Retina (tissue), 1 donor: ENCODE data around the gene ZNF146.
A peak's percentile ranks its signal among the peaks of the same experiment; 100 is the strongest.
"Not testable (repeated sequence)": the region's sequence is repeated elsewhere in the genome, so short reads cannot be mapped to it uniquely, and the experiment has no call there.

ENCODE experiments used
- DNase-seq: peaks from one replicate; pipeline ENCODE4 v3.0.0-alpha.2; 2016

ZNF146 gene

DNA sequence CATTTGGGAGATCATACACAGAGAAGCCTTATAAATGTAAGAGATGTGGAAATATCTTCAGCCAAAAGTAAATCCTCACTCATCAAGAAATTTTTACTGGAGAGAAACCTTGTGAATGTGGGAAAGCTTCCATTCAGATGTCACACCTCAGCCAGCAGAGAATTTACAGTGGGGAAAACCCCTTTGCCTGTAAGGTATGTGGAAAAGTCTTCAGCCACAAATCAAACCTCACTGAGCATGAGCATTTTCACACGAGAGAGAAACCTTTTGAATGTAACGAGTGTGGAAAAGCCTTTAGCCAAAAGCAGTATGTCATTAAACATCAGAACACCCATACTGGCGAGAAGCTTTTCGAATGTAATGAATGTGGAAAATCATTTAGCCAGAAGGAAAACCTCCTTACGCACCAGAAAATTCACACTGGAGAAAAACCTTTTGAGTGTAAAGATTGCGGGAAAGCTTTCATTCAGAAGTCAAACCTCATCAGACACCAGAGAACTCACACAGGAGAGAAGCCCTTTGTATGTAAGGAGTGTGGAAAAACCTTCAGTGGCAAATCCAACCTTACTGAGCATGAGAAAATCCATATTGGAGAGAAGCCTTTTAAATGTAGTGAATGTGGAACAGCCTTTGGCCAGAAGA is 21.5 kb downstream of the ZNF146 start:
- no peak for DNase-seq

DNA sequence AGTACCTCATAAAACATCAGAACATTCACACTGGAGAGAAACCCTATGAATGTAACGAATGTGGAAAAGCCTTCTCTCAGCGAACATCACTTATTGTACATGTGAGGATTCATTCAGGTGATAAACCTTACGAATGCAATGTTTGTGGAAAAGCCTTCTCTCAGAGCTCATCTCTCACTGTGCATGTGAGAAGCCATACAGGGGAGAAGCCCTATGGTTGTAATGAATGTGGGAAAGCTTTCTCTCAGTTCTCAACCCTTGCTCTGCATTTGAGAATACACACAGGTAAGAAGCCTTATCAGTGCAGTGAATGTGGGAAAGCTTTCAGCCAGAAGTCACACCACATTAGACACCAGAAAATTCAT is 22.0 kb downstream of the ZNF146 start:
- DNase-seq: no peak

DNA sequence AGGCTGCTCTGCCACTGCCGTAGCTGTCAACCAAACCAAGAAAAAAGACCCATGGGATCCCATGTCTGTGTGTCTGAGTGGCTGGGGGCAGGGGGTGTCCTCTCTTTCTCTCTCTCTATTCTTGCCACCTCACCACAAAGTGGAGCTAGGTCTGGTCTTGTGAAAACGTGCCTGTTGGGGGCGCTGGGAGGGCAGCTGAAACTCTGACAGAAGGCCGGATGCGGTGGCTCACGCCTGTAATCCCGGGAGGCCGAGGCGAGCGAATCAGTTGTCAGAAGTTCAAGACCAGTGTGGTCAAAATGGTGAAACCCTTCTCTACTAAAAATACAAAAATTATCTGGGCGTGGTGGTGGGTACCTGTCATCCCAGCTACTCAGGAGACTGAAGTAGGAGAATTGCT is 29.2 kb downstream of the ZNF146 start:
- no peak for DNase-seq

DNA sequence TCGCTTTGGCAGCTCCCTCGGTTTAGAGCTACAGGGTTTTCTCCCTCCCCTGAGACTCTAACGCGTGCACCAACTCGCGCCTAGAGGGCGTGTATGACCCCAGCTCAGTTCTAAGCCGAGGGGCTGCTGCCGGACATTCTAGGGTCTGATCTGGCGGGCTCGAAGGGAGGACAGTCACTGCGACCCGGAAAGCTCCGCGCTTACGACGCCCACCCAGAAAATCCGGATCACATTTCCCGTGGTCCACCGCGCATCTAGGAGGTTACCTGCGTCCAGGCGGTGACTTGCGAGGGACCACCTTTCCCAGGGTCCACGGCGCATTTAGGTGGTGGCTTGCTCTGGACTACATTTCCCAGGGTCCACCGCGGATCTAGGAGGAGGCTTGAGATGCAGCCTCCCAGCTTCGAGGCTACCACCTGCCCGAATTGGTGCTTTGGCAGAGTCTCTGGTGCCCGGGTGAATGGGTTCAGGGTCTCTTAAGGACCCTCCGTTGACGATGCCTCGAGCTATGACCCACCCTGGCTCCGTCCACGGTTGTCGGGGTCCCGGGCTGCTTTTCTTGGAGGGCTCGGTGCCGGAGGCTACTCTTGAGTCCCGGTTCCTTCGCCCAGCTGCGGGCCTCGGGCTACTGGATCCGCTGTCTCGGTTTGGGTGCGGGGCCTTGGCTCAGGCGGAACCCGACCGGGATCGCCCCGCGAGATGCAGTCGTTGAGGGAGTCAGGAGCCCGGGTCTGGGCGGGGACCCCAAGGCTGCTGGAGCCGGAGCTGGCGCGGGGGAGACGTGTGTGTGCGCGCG is 30.5 kb downstream of the ZNF146 start:
- peak; percentile 93 for DNase-seq

DNA sequence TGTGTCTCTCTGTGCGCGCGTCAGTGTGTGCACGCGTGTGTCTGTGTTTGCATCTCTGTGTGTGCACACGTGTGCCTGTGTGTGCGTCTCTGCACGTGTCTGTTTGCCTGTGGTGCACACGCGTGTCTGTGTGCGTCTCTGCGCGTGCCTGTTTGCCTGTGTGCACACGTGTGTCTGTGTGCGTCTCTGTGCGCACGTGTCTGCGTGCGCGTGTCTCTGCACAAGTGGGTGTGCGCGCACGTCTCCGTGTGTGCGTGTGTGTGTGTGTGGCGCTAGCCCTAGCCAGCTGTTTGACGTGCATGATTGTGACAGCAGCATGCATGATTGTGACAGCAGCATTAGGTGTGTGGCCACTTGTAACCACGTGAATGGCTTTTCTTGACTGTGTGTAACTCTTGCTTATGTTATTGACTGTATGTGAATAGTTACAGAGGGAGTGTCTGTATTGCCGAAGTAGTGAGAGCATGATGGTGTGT is 31.1 kb downstream of the ZNF146 start:
- no peak for DNase-seq

DNA sequence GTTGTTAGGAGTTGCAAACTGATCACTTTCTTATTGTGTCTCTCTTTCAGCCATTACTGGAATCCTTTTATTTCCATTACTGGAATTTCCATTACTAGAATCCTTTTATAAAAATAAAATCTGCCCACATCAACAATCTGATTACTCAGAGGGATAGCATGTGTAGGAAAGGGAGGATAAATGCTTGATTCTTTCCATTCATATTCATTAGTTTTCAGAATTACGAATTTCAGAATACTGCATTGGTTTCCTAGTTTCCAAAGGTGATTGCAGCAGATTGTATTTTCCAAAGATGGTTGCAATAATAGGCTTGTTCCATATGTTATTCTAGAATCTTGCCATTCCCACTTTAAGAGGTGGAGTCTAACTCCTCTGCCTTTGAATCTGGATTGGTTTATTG is 37.1 kb downstream of the ZNF146 start:
- DNase-seq: no peak

DNA sequence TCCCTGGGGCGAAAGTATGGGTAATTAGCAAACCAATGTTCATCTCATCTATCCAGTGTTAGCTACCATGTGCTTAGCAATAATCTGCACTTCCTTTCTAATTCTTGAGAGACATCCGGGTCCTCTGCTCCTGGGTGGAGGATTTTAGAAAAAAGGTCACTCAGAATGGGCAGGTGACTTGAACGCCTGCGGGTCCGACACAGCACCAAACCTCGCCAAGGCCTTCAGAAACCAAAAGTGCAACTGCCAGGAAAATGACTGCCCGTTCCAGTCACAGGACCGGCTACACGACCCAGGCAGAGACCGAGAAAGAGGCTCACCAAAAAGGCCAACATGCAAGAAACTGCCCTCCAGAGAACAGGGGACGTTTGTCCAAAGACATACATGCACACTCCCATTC is 39.9 kb downstream of the ZNF146 start:
- DNase-seq: no peak

DNA sequence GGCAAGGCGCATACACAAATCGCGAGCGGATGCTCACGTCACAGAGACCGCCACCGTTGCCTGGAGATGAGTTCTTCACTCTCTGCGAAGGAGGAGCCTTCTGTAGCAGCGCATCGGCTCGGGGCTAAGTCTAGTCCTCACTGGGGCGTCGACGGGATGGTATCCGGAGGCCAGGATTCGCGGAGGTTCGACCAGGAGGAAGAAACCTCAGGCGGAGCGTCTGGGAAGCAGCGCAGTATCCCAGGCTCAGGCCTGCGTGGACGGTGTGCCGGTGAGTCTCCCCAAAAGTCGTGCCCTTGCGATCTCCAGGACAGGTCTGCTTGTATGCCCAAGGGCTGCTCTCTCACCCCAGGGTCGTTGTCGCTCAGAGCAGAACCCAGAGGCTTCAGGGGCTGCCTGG is 40.4 kb downstream of the ZNF146 start:
- no peak for DNase-seq

DNA sequence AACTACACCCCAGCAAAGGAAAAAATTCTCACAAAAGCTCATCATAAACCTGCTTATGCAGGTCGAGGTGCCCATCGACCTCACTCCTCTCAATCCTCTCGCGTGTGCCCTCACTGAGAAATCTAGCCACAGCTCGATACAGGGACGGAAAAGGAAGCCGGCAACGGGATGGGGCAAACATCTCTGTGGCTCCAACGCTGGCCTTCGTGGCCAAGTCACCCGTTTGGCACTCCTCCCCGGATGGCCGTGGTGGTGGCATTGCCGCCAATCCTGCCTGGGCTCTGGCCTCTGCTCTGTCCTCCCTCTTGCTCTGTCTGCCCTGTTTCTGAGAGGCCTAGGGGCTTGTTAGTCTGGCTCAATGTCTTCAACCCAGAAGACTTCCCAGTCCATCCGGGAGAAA is 41.2 kb downstream of the ZNF146 start:
- no peak for DNase-seq

DNA sequence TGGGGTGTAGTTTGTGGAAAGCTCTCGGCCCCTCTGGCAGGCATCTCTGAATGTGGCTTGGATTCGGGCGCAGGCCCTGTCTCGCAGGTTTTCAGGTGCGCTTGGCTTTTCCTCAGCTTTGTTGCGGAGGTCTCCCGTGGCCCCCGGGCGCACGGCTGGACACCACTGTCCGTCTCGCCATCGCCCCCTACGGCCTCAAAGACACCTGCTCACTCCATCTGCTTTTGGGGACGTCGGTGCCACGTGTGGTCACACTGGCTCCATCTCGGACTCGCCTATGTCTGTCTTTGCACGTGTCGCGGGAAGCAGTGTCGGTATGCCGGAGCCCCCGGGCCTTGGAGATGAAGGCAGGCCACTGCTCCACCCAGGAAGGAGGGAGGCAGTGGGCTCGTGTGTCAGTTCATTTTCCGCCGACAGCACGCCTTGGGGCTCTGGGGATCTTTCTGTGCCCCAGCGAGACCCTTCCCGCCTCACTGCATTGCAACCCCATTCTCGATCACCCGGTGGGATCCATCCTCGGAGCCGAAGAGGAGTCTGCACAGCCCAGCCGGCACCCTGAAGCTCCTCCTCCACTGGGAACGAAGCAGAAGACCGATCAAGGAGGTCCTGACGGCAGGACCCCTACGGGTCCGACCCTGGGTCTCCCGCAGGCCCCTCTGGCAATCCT is 42.1 kb downstream of the ZNF146 start:
- no peak for DNase-seq

DNA sequence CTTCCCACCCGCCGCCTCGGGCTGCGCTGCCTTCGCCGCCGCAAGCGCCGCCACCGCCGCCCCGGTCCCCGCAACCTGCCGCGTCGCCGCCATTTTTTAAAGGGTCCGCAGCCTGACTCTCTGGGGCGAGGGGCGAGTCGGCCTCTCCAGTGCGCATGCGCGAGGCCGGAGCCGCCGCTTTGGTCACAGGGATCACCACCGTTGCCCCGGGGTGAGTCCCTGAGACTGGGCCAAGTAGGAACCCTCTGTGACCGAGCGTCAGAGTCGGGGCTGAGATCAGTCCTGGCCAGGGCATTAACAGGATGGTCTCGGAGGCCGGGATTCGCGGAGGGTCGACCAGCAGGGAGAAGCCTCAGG is 42.6 kb downstream of the ZNF146 start:
- DNase-seq: peak; percentile 81

DNA sequence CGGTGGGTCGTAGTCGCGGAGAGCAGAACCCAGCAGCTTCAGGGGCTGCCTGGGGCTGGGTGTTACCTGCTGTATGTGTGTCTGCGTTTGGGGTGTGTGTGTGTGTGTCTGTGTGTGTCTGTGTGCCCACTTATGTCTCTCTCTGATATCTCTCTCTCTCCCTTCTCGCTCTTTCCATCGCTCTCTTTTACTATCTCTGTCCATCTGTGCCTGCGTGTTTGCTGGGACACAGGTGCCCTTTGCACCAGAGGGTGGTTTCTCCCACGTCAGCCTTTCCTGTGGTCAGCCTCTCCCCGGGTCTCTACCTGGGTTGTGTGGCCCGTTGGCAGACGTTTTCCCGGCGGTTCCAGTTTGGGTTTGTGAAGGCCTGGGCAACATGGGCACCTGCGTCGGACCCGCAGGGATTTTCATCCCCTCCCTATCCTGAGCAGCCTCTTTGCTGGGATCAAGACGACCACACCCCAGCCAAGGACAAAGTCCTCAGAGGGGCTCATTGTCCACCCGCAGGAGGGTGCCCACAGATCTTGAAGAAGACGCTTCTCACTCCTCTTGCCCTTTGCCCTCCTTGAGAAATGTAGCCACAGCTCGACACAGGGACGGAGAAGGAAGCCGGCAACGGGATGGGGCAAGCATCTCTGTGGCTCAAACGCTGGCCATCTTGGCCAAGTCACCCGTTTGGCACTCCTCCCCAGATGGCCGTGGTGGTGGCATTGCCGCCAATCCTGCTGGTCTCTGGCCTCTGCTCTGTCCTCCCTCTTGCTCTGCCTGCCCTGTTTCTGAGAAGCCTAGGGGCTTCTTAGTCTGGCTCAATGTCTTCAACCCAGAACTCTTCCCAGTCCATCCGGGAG is 43.3 kb downstream of the ZNF146 start:
- DNase-seq: no peak

DNA sequence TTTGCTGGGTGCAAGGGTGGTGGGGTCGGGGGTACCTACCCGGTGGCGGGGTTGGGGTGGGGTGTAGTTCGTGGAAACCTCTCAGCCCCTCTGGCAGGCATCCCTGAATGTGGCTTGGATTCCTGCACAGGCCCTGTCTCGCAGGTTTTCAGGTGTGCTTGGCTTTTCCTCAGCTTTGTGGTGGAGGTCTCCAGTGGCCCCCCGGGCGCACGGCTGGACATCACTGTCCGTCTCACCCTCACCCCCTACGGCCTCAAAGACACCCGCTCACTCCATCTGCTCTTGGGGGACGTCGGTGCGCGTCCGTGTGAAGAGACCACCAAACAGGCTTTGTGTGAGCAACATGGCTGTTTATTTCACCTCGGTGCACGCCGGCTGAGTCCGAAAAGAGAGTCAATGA is 44.3 kb downstream of the ZNF146 start:
- no peak for DNase-seq

DNA sequence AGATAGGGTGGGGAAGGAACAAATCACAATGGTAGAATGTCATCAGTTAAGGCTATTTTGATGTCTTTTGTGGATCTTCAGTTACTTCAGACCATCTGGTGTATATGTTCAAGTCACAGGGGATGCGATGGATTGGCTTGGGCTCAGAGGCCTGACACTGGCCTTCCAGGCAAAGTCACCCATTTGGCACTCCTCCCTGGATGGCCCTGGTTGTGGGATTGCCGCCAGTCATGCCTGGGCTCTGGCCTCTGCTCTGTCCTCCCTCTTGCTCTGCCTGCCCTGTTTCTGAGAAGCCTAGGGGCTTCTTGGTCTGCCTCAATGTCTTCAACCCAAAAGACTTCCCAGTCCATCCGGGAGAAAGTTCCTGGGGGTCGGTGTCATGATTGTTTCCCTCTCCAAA is 50.2 kb downstream of the ZNF146 start:
- no peak for DNase-seq

DNA sequence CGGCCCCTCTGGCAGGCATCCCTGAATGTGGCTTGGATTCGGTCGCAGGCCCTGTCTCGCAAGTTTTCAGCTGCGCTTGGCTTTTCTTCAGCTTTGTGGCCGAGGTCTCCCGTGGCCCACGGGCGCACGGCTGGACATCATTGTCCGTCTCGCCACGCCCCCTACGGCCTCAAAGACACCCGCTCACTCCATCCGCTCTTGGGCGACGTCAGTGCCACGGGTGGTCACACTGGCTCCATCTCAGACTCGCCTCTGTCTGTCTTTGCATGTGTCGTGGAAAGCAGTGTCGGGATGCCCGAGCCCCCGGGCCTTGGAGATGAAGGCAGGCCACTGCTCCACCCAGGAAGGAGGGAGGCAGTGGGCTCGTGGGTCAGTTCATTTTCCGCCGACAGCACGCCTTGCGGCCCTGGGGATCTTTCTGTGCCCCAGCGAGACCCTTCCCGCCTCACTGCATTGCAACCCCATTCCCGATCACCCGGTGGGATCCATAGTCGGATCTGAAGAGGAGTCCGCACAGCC is 51.0 kb downstream of the ZNF146 start:
- DNase-seq: no peak

DNA sequence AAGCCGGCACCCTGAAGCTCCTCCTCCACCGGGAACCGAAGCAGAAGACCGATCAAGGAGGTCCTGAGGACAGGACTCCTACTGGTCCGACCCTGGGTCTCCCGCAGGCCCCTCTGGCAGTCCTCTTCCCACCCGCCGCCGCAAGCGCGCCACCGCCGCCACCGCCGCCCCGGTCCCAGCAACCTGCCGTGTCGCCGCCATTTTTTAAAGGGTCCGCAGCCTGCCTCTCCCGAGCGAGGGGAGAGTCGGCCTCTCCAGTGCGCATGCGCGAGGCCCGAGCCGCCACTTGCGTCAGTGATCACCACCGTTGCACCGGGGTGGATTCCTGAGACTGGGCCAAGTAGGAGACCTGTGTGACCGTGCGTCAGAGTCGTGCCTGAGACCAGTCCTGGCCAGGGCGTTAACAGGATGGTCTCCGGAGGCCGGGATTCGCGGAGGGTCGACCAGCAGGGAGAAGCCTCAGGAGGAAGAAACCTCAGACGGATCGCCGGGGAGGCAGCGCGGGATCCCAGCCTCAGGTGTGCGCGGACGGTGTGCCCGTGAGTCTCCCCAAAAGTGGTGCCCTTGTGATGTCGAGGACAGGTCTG is 51.6 kb downstream of the ZNF146 start:
- no peak for DNase-seq

DNA sequence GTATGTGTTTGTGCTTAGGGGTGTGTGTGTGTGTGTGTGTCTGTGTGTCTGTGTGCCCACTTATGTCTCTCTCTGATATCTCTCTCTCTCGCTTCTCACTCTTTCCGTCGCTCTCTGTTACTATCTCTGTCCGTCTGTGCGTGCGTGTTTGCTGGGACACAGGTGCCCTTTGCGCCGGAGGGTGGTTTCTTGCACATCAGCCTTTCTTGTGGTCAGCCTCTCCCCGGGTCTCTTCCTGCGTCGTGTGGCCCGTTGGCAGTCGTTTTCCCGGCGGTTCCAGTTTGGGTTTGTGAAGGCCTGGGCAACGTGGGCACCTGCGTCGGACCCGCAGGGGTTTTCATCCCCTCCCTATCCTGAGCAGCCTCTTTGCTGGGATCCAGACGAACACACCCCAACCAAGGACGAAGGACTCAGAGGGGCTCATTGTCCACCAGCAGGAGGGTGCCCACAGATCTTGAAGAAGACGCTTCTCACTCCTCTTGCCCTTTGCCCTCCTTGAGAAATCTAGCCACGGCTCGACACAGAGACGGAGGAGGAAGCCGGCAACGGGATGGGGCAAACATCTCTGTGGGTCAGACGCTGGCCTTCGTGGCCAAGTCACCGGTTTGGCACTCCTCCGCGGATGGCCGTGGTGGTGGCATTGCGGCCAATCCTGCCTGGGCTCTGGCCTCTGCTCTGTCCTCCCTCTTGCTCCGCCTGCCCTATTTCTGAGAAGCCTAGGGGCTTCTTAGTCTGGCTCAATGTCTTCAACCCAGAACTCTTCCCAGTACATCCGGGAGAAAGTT is 52.3 kb downstream of the ZNF146 start:
- no peak for DNase-seq

DNA sequence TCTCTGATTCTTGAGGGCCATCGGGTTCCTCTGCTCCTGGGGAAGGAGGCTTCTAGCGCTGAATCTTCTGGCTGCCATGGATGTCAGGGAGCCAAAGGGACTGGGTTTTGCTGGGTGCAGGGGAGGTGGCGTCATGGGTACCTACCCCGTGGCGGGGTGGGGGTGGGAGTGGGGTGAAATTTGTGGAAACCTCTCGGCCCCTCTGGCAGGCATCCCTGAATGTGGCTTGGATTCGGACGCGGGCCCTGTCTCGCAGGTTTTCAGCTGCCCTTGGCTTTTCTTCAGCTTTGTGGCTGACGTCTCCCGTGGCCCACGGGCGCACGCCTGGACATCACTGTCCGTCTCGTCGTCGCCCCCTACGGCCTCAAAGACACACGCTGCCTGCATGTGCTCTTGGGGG is 53.2 kb downstream of the ZNF146 start:
- not testable (repeated sequence) for DNase-seq

DNA sequence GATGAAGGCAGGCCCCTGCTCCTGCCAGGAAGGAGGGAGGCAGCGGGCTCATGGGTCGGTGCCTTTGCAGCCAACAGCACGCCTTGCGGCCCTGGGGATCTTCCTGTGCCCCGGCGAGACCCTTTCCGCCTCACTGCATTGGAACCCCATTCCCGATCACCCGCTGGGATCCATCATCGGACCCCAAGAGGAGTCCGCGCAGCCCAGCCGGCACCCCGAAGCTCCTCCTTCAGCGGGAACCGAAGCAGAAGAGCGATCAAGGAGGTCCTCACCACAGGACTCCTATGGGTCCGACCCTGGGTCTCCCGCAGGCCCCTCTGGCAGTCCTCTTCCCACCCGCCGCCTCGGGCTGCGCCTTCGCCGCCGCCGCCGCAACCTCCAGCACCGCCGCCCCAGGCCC is 53.7 kb downstream of the ZNF146 start:
- not testable (repeated sequence) for DNase-seq

DNA sequence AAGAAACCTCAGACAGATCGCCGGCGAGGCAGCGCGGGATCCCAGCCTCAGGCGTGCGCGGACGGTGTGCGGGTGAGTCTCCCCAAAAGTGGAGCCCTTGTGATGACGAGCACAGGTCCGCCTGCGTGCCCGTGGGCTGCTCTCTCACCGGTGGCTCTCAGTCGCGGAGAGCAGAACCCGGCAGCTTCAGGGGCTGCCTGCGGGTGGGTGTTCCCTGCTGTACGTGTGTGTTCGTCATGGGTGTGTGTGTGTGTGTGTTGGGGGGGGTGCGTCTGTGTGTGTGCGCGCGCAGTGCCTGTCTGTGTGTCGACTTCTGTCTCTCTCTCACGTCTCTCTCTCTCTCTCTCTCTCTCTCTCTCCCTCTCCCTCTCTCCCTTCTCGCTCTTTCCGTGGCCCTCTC is 54.4 kb downstream of the ZNF146 start:
- not testable (repeated sequence) for DNase-seq
